GM21786 (cell line): ENCODE data around the gene DPF1.
"Not testable (repeated sequence)": the region's sequence is repeated elsewhere in the genome, so short reads cannot be mapped to it uniquely, and the experiment has no call there.

Experiments
- ATAC-seq: cut with Tn5 transposase; IDR thresholded peaks from one replicate; pipeline ENCODE4 v1.9.1; 2021; ENCODE audit not compliant: unreplicated experiment

DPF1 gene

GRCh38 chr19:38224014-38224862 lies at the start of gene DPF1:
Gene DPF1, minus strand, starts transcription at chr19:38224222. Its CDS starts 80 bp downstream, at chr19:38224142.
- no peak for ATAC-seq

GRCh38 chr19:38273499-38273898 lies 49.5 kb upstream of the DPF1 start:
- no peak for ATAC-seq

- ATAC-seq = no peak
Measured at GRCh38 chr19:38270587-38271167, 46.7 kb upstream of the DPF1 start.

GRCh38 chr19:38268539-38268938 lies 44.5 kb upstream of the DPF1 start:
- ATAC-seq = no peak

GRCh38 chr19:38267761-38268483 lies 43.9 kb upstream of the DPF1 start:
- ATAC-seq = no peak

- ATAC-seq = no peak
Measured at GRCh38 chr19:38266981-38267597, 43.1 kb upstream of the DPF1 start.

- no peak for ATAC-seq
Measured at GRCh38 chr19:38265921-38266429, 42.0 kb upstream of the DPF1 start.

GRCh38 chr19:38265213-38265861 lies 41.3 kb upstream of the DPF1 start:
- no peak for ATAC-seq

- ATAC-seq = no peak
Measured at GRCh38 chr19:38264486-38265212, 40.6 kb upstream of the DPF1 start, which contains the start of gene SPINT2. Gene SPINT2, plus strand, starts transcription at chr19:38264573. Its CDS starts 320 bp downstream, at chr19:38264893.

GRCh38 chr19:38263689-38264485 lies 39.9 kb upstream of the DPF1 start:
- no peak for ATAC-seq

GRCh38 chr19:38262585-38263268 lies 38.7 kb upstream of the DPF1 start:
- ATAC-seq = no peak

- ATAC-seq = not testable (repeated sequence)
Measured at GRCh38 chr19:38261942-38262341, 37.9 kb upstream of the DPF1 start.

GRCh38 chr19:38255383-38256014 lies 31.5 kb upstream of the DPF1 start:
- no peak for ATAC-seq

GRCh38 chr19:38253788-38254187 lies 29.8 kb upstream of the DPF1 start:
- ATAC-seq = no peak

- no peak for ATAC-seq
Measured at GRCh38 chr19:38252941-38253691, 29.1 kb upstream of the DPF1 start.

- ATAC-seq = no peak
Measured at GRCh38 chr19:38252385-38252784, 28.4 kb upstream of the DPF1 start.

- ATAC-seq = no peak
Measured at GRCh38 chr19:38251564-38252051, 27.6 kb upstream of the DPF1 start.
